K562 (cell line): ENCODE results near the gene S100A3. TPM values are rescaled to one million over a fixed set of nuclear protein-coding genes. Genes with fewer than 3 reads are reported as not detected.
A peak's percentile ranks its signal among the peaks of the same experiment; 100 is the strongest.

Source experiments
- ATAC-seq: fragments of 200-7000 bp; cut with Tn5 transposase; 3 replicates; pipeline ENCODE4 v1.9.1; 2020; ENCODE audit warnings: moderate library complexity
- BruUV-seq: library from RNA; stranded (reverse); fragments of 400-500 nt; replicated peaks from 2 replicates; lab custom pipeline; 2021; lab: Mats Ljungman, UMichigan
- CTCF ChIA-PET: fragments of 300-600 bp; formaldehyde crosslinking; extraction: SDS; loops from one replicate; lab custom pipeline; 2021; ENCODE audit warnings: low intra/inter-chr PET ratio; lab: Yijun Ruan, JAX
- POLR2A ChIA-PET: fragments of 300-600, 350-650 bp; sonication (Branson Sonifier 250); formaldehyde crosslinking; extraction: SDS; loops from one replicate; lab custom pipeline; 2021; ENCODE audit warnings: antibody characterized with exemption, inconsistent platforms; lab: Yijun Ruan, JAX
- DNase-seq, 4 experiments: peaks; one replicate each; pipeline versions ENCODE4 v3.0.0 to v3.0.0-alpha.2; 2011 to 2018; ENCODE audit warnings: low spot score in 3 of 4, mixed read lengths in 3 of 4; ENCODE audit errors: extremely low read depth in 1 of 4
- FAIRE-seq: peaks from 2 replicates; lab custom pipeline; 2011; peaks lifted over from hg19 to GRCh38; lab: Jason Lieb, UNC
- H2AFZ ChIP-seq: 2 replicates; pipeline ENCODE4 v1.6.0; 2011; ENCODE audit warnings: low read depth, low read length, control low read depth, inconsistent platforms
- H3K27ac ChIP-seq: fragments of 200-600 bp; 3 replicates; pipeline ENCODE4 v1.8.0; 2011; ENCODE audit warnings: low read depth, mild to moderate bottlenecking, control low read depth, inconsistent platforms, low read length, moderate library complexity, mixed read lengths; ENCODE audit errors: extremely low read depth
- H3K27me3 ChIP-seq, 2 experiments: fragments of 300-600 bp in 1 of 2; 2 replicates in 1 of 2; 3 replicates in 1 of 2; pipeline versions ENCODE4 v1.6.0 to v1.8.0; 2011; ENCODE audit warnings: inconsistent platforms in 2 of 2, low read length in 2 of 2, mild to moderate bottlenecking in 1 of 2, mixed read lengths in 1 of 2, moderate library complexity in 1 of 2; ENCODE audit not compliant: control insufficient read depth in 2 of 2, insufficient read depth in 2 of 2
- H3K36me3 ChIP-seq: fragments of 300-600 bp; 3 replicates; pipeline ENCODE4 v1.8.0; 2011; ENCODE audit warnings: mild to moderate bottlenecking, low read length, inconsistent platforms; ENCODE audit not compliant: control insufficient read depth, insufficient read depth
- H3K4me1 ChIP-seq, 2 experiments: fragments of 200-600 bp in 1 of 2; replicated peaks in 1 of 2; 2 replicates in 1 of 2; 3 replicates in 1 of 2; pipeline versions ENCODE4 v1.5.1 to v1.8.0; 2011; ENCODE audit warnings: inconsistent platforms in 2 of 2, low read length in 2 of 2, mild to moderate bottlenecking in 1 of 2, mixed read lengths in 1 of 2, moderate library complexity in 1 of 2; ENCODE audit not compliant: control insufficient read depth in 2 of 2, insufficient read depth in 2 of 2
- H3K4me2 ChIP-seq: 2 replicates; pipeline ENCODE4 v1.6.1; 2011; ENCODE audit warnings: low read length, control low read depth, inconsistent platforms, mixed read lengths; ENCODE audit not compliant: insufficient read depth
- H3K4me3 ChIP-seq: fragments of 200-600 bp; sonication (generic), shearing (Covaris generic); 2 replicates; pipeline ENCODE4 v1.5.1; 2016; ENCODE audit warnings: control low read depth, inconsistent platforms
- H3K79me2 ChIP-seq: fragments of 200-600 bp; 3 replicates; pipeline ENCODE4 v1.8.0; 2011; ENCODE audit warnings: low read length, inconsistent platforms; ENCODE audit not compliant: control insufficient read depth, insufficient read depth
- H3K9ac ChIP-seq, 2 experiments: 2 replicates each; pipeline versions ENCODE4 v1.6.0 to v1.6.1; 2011; ENCODE audit warnings: low read depth in 2 of 2, low read length in 2 of 2, control low read depth in 1 of 2, inconsistent platforms in 1 of 2, mild to moderate bottlenecking in 1 of 2, mixed read lengths in 1 of 2; ENCODE audit not compliant: insufficient read depth in 1 of 2
- H3K9me1 ChIP-seq: one replicate; pipeline ENCODE4 v1.6.0; 2011; ENCODE audit warnings: inconsistent platforms, mild to moderate bottlenecking, low read length, moderate library complexity; ENCODE audit not compliant: control insufficient read depth, insufficient read depth
- H3K9me3 ChIP-seq: replicated peaks from 2 replicates; pipeline ENCODE4 v1.5.1; 2011; ENCODE audit warnings: low read depth, low read length, inconsistent platforms; ENCODE audit not compliant: control insufficient read depth, insufficient read depth
- H4K20me1 ChIP-seq: replicated peaks from 2 replicates; pipeline ENCODE4 v1.6.1; 2011; ENCODE audit warnings: low read length, inconsistent platforms, mixed read lengths; ENCODE audit not compliant: control insufficient read depth, insufficient read depth
- AFF1 ChIP-seq, 2 experiments: fragments of 450-650 bp; IDR thresholded peaks; 2 replicates each; pipeline ENCODE4 v1.6.1; 2018; ENCODE audit warnings: mild to moderate bottlenecking in 2 of 2, low read depth in 1 of 2; ENCODE audit not compliant: partially characterized antibody in 2 of 2
- HEY1 ChIP-seq: fragments of 250-450 bp; sonication (Bioruptor Pico); IDR thresholded peaks from 2 replicates; pipeline ENCODE4 v1.5.0; 2020; ENCODE audit warnings: mild to moderate bottlenecking, moderate library complexity, borderline replicate concordance
- KLF6 ChIP-seq: fragments of 250-450 bp; sonication (Bioruptor Pico); IDR thresholded peaks from 2 replicates; pipeline ENCODE4 v1.4.0; 2020; ENCODE audit warnings: mild to moderate bottlenecking, moderate library complexity, borderline replicate concordance
- NR2F6 ChIP-seq: fragments of 450-650 bp; formaldehyde crosslinking; IDR thresholded peaks from 2 replicates; pipeline ENCODE4 v1.4.0; 2020; ENCODE audit warnings: mild to moderate bottlenecking
- SMARCE1 ChIP-seq: fragments of 450-650 bp; IDR thresholded peaks from 2 replicates; pipeline ENCODE4 v1.7.1; 2016; ENCODE audit warnings: mild to moderate bottlenecking
- ZNF134 ChIP-seq: fragments of 250-450 bp; sonication (Bioruptor Pico); conservative IDR thresholded peaks from 2 replicates; pipeline ENCODE4 v1.4.0; 2020
- ZNF277 ChIP-seq: fragments of 250-450 bp; sonication (Bioruptor Pico); IDR thresholded peaks from 2 replicates; pipeline ENCODE4 v1.8.0; 2022; ENCODE audit warnings: inconsistent platforms, mild to moderate bottlenecking, moderate library complexity, borderline replicate concordance
- ZNF75A ChIP-seq: fragments of 450-650 bp; formaldehyde crosslinking; IDR thresholded peaks from 2 replicates; pipeline ENCODE4 v1.4.0; 2020; ENCODE audit warnings: mild to moderate bottlenecking
- WGBS: fragments of 100-300 bp; shearing (Covaris generic); methylation state at CpG from one replicate; pipeline ENCODE4 v1.1.6; 2016; ENCODE audit warnings: low coverage, mixed read lengths; ENCODE audit not compliant: insufficient coverage; ENCODE audit errors: missing lambda C conversion rate; 5-methylcytosine and 5-hydroxymethylcytosine counted together
- in situ Hi-C: fragments of 300-500 bp; cut with MboI; formaldehyde crosslinking; loops from 4 replicates; pipeline ENCODE4 v1.15.0; 2018; ENCODE audit warnings: inconsistent platforms, mixed read lengths
- intact Hi-C: fragments of 100-400 bp; cut with micrococcal nuclease; formaldehyde crosslinking; loops from 2 replicates; pipeline ENCODE4 v1.14.2; 2022
- polyA plus RNA-seq, 8 experiments: library from polyadenylated mRNA; depleted of rRNA in 4 of 8; stranded (reverse) in 5 of 8; unstranded in 3 of 8; fragments of >200 nt; fragmentation: Nextera tagmentation in 2 of 8; fragmentation: Illumina TruSeq in 1 of 8; extraction: Ambion mirVana in 2 of 8; extraction: Trizol in 1 of 8; gene quantifications; 2 replicates each; pipeline versions ENCODE4 v1.2.1 to v1.2.3, GENCODE V29; 2011 to 2014; ENCODE audit warnings: inconsistent platforms in 1 of 8, missing spikeins in 1 of 8
- total RNA-seq, 7 experiments: library from RNA; depleted of rRNA in 6 of 7; stranded (reverse); fragments of >200 nt in 6 of 7; fragmentation: Illumina TruSeq in 2 of 7; extraction: Trizol in 2 of 7; gene quantifications; 2 replicates each; pipeline versions ENCODE4 v1.2.1 to v1.2.3, GENCODE V29; 2011 to 2021; ENCODE audit warnings: low replicate concordance in 1 of 7
- TF ChIP-seq, protein P1 (sequence below): fragments of 250-450 bp; sonication (Bioruptor Pico); IDR thresholded peaks from 2 replicates; pipeline ENCODE4 v1.6.1; 2021; ENCODE audit warnings: mild to moderate bottlenecking

S100A3 gene
- total and polyA plus RNA-seq, 9 of the 15 experiments (the other 6 are each of a cell fraction or from before 2014, with no cell fraction given): 0.08 to 1.7 (median 0.18) TPM; not detected in 4

DNA sequence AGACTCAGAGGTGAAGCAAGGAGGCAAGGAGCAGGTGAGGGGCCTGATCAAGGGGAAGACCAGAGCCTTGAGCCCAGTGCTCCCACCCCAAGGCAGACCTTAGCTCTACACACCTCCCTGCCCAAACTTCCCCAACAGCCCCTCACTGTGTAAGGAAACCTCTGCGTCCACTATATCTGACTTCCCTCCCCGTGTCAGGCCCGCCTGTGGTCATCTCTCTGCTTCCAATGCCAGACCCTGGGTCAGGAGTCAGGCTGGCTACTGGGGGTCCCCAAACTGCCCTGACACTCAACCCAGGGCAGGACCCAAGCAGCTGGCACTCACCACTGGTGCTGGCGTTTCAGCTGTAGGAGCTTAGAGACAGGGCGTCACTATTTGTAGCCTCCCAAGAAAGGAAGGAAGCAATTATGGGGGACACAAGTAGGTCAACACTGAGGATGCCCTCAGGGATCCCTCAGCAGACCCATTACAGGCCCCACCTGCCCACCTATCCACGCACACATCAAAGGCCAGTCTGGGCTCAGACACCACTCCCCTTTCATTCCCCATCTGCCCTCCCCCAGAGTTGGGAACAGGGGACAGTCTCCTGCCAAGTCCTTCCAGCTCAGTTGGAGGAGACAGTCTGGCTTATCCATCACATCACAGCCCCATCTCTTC lies 811 bp upstream of the S100A3 start:
- H3K4me1 ChIP-seq: peaks cover 46 to 56% of the 10 kb centered on the region in 2 experiments
- no peak for ATAC-seq
- in situ Hi-C loops: no loop called here

More for the DNA sequence above, 811 bp upstream of the S100A3 start:
- no peak overlapping the region for H3K4me2 ChIP-seq
- POLR2A ChIA-PET: interaction anchor here (0.6 to 1.4 kb wide), 6 partner anchors 10 to 36 kb away, joined by 3 to 8 read pairs (median 3); no protein-coding TSS in a partner anchor
- no peak overlapping the region for H3K4me3 ChIP-seq
- H2AFZ ChIP-seq: peak overlapping the region; percentile 65; the same call in 1 of the 2 replicates
- FAIRE-seq: no peak
- no peak for DNase-seq
- CTCF ChIA-PET: no interaction called here
- WGBS: 59% methylated on average over 6 of the region's 6 CpGs
- no peaks in the 10 kb centered on the region for H3K9me3 ChIP-seq
- no peak overlapping the region for H3K27ac ChIP-seq
- H4K20me1 ChIP-seq: no peaks in the 10 kb centered on the region
- no TSS peak for BruUV-seq
- no peak for TF ChIP-seq NR2F6
- no peak for TF ChIP-seq AFF1 (IDR thresholded peaks at IDR 0.05; ENCODE audit: low read depth in 1 of 2, partially characterized antibody in 2 of 2)
- no peak for TF ChIP-seq SMARCE1
- no peak for TF ChIP-seq ZNF134 (CRISPR knock-in tag)
- TF ChIP-seq, protein P1, sequence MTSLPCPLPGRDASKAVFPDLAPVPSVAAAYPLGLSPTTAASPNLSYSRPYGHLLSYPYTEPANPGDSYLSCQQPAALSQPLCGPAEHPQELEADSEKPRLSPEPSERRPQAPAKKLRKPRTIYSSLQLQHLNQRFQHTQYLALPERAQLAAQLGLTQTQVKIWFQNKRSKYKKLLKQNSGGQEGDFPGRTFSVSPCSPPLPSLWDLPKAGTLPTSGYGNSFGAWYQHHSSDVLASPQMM (CRISPR knock-in tag): no peak
- TF ChIP-seq KLF6 (CRISPR knock-in tag): no peak
- TF ChIP-seq ZNF277: no peak
- TF ChIP-seq HEY1 (CRISPR knock-in tag): no peak
- TF ChIP-seq ZNF75A: no peak
- intact Hi-C loops: no loop called here
- no peaks in the 10 kb centered on the region for H3K27me3 ChIP-seq
- H3K36me3 ChIP-seq: no peaks in the 10 kb centered on the region
- H3K79me2 ChIP-seq: no peaks in the 10 kb centered on the region
- H3K9ac ChIP-seq: peak overlapping the region in 1 of 2 experiments; percentile 62; a peak in 2 of 4 replicates
- no peaks in the 10 kb centered on the region for H3K9me1 ChIP-seq
